T-helper 1 cell (primary cell): ENCODE data around the gene RAB15.

Source experiments
- DNase-seq, 5 donors: peaks; one replicate each; pipeline ENCODE4 v3.0.0-alpha.2; 2012 to 2020

RAB15 gene

GRCh38 chr14:64954491-64955240, 17.5 kb downstream of the RAB15 start:
- no peak for DNase-seq

- DNase-seq: no peak
These were observed 18.5 kb downstream of the RAB15 start for GRCh38 chr14:64953661-64954060.

GRCh38 chr14:64953310-64953654, 18.9 kb downstream of the RAB15 start:
- no peak for DNase-seq

- DNase-seq: no peak
These were observed 19.4 kb downstream of the RAB15 start for GRCh38 chr14:64952598-64953309.

- DNase-seq: no peak
These were observed 20.4 kb downstream of the RAB15 start for GRCh38 chr14:64951724-64952123.

- DNase-seq: no peak
These were observed 20.8 kb downstream of the RAB15 start for GRCh38 chr14:64951291-64951690.

GRCh38 chr14:64950889-64951288, 21.2 kb downstream of the RAB15 start:
- no peak for DNase-seq

GRCh38 chr14:64948612-64949210, 23.4 kb downstream of the RAB15 start:
- no peak for DNase-seq

GRCh38 chr14:64947710-64948611, 24.2 kb downstream of the RAB15 start:
- no peak for DNase-seq

GRCh38 chr14:64946310-64947045, 25.7 kb downstream of the RAB15 start:
- DNase-seq: no peak

GRCh38 chr14:64945431-64946178, 26.5 kb downstream of the RAB15 start:
- DNase-seq: no peak

- no peak for DNase-seq
These were observed 27.3 kb downstream of the RAB15 start for GRCh38 chr14:64944861-64945260.

GRCh38 chr14:64944041-64944440, 28.1 kb downstream of the RAB15 start:
- DNase-seq: no peak

GRCh38 chr14:64943556-64943955, 28.6 kb downstream of the RAB15 start:
- no peak for DNase-seq

- DNase-seq: no peak
These were observed 29.5 kb downstream of the RAB15 start, which contains the start of gene GPX2 for GRCh38 chr14:64942531-64943111. Gene GPX2 (minus strand): TSS chr14:64942745. CDS start chr14:64942726, 19 bp downstream.

GRCh38 chr14:64940336-64940910, 31.7 kb downstream of the RAB15 start:
- no peak for DNase-seq

- no peak for DNase-seq
These were observed 32.3 kb downstream of the RAB15 start for GRCh38 chr14:64939817-64940190.

GRCh38 chr14:64938972-64939816, 32.9 kb downstream of the RAB15 start:
- no peak for DNase-seq

GRCh38 chr14:64937821-64938193, 34.3 kb downstream of the RAB15 start:
- no peak for DNase-seq
